Psoas muscle (tissue), 8 donors: ENCODE results near the gene TRMT11. TPM values are rescaled to one million over a fixed set of nuclear protein-coding genes. Genes with fewer than 3 reads are reported as not detected.

Experiments
- ATAC-seq, 4 donors: fragments of 200-7000 bp; cut with Tn5 transposase; one replicate each; pipeline ENCODE4 v1.9.1; 2020; ENCODE audit warnings: moderate library complexity in 3 of 4, mild to moderate bottlenecking in 2 of 4
- DNase-seq, 2 donors: peaks; one replicate each; pipeline ENCODE4 v3.0.0-alpha.2; 2020
- H3K27ac ChIP-seq: fragments of 200-600 bp; one replicate; pipeline ENCODE4 v1.8.0; 2022
- H3K27me3 ChIP-seq, 3 donors: fragments of 200-600 bp in 1 of 3; one replicate each; pipeline versions ENCODE4 v1.6.1 to v1.8.0; 2013 to 2022; ENCODE audit warnings: low read length in 2 of 3, mild to moderate bottlenecking in 2 of 3, moderate library complexity in 1 of 3; ENCODE audit not compliant: insufficient read depth in 3 of 3
- H3K36me3 ChIP-seq, 2 donors: fragments of 200-600 bp in 1 of 2; one replicate each; pipeline versions ENCODE4 v1.6.1 to v1.8.0; 2013 to 2022; ENCODE audit warnings: low read depth in 1 of 2, mild to moderate bottlenecking in 1 of 2, moderate library complexity in 1 of 2; ENCODE audit not compliant: insufficient read depth in 1 of 2
- H3K4me1 ChIP-seq: fragments of 200-600 bp; one replicate; pipeline ENCODE4 v1.8.0; 2022
- H3K4me3 ChIP-seq: fragments of 200-600 bp; one replicate; pipeline ENCODE4 v1.8.0; 2022; ENCODE audit warnings: mild to moderate bottlenecking
- H3K9me3 ChIP-seq: fragments of 200-600 bp; one replicate; pipeline ENCODE4 v1.8.0; 2022
- WGBS, 3 donors: extraction: QIAGEN DNeasy Blood & Tissue Kit; methylation state at CpG; one replicate each; pipeline versions ENCODE4 v1.1.6 to v1.1.7; 2013; 5-methylcytosine and 5-hydroxymethylcytosine counted together
- intact Hi-C, 2 donors: fragments of 100-400 bp; cut with DNase I; formaldehyde crosslinking; loops; one replicate each; pipeline versions ENCODE4 v1.11.0 to v1.14.2; 2022
- long read RNA-seq, 2 donors: library from polyadenylated mRNA; unstranded; transcript quantifications; one replicate each; pipeline ENCODE4 v2.0.0, GENCODE V29; 2021
- polyA plus RNA-seq, 3 donors: library from polyadenylated mRNA; stranded (reverse); fragments of 200-250 nt; gene quantifications; one replicate each; pipeline ENCODE4 v1.2.3, GENCODE V29; 2013
- total RNA-seq, 4 donors: library from RNA; stranded (reverse); fragmentation: NEBNext Ultra II Directional in 2 of 4; extraction: Animal tissue kit (Norgen Biotek cat#: 25700) in 2 of 4; gene quantifications; one replicate each; pipeline versions ENCODE4 v1.2.1 to v1.2.4, GENCODE V29; 2021 to 2023
- TF ChIP-seq, protein P1 (sequence below): fragments of 200-600 bp; IDR thresholded peaks from one replicate; pipeline ENCODE4 v1.8.0; 2022; ENCODE audit warnings: antibody characterized with exemption
- donor health status: healthy with polysubstance abuse.
- donor health status: DM: no; HTN: no; CAD: no; lungs with moderate emphysema.
- donor health status: Bipolar disorder and iron deficiency.
- donor health status: healthy.
- donor health status: DM: yes; HTN: yes; CAD: no.
- donor health status: DM: no; HTN: no; CAD: no.
- donor health status: DM: no; HTN: no; CAD: no.
- donor health status: DM: yes; HTN: yes; CAD: no.

The TRMT11 gene
- total RNA-seq (1 to 10 TPM; 7.1 to 9.3 (median 8.6) TPM), polyA plus RNA-seq (1 to 10 TPM; 4.1 to 7.8 (median 6.2) TPM)
- long read RNA-seq, donor 1, transcript TRMT11-201 (13 exons, 1,565 nt): major isoform, 10 of 13 reads
- long read RNA-seq, donor 1, partial matches to known transcripts: 1 of 13 reads
- long read RNA-seq, donor 1, other reads (novel, unspliced or antisense): 2 of 13 reads
- long read RNA-seq, donor 2, transcript TRMT11-201 (13 exons, 1,565 nt): major isoform, 8 of 14 reads
- long read RNA-seq, donor 2, partial matches to known transcripts: 1 of 14 reads
- long read RNA-seq, donor 2, other reads (novel, unspliced or antisense): 5 of 14 reads

- DNase-seq: peak; percentile 88 to 93
- Histone ChIP-seq H3K4me3 (peak within 1 kb of the TSS; percentile 76), H3K27me3 (no peaks in the 10 kb centered on the region), H3K9me3 (no peaks in the 10 kb centered on the region), H3K36me3 (peaks cover 0 to 5% of the 10 kb centered on the region in 2 donors), H3K27ac (peak within 1 kb of the TSS; percentile 82), H3K4me1 (peaks cover 5% of the 10 kb centered on the region)
- peak; percentile 96 to 100 (median 99) for ATAC-seq
- 1% methylated on average over 52 of the region's 52 CpGs for WGBS, 3 donors
- TF ChIP-seq, protein P1, sequence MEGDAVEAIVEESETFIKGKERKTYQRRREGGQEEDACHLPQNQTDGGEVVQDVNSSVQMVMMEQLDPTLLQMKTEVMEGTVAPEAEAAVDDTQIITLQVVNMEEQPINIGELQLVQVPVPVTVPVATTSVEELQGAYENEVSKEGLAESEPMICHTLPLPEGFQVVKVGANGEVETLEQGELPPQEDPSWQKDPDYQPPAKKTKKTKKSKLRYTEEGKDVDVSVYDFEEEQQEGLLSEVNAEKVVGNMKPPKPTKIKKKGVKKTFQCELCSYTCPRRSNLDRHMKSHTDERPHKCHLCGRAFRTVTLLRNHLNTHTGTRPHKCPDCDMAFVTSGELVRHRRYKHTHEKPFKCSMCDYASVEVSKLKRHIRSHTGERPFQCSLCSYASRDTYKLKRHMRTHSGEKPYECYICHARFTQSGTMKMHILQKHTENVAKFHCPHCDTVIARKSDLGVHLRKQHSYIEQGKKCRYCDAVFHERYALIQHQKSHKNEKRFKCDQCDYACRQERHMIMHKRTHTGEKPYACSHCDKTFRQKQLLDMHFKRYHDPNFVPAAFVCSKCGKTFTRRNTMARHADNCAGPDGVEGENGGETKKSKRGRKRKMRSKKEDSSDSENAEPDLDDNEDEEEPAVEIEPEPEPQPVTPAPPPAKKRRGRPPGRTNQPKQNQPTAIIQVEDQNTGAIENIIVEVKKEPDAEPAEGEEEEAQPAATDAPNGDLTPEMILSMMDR: no peak
- intact Hi-C loops: no loop called here
Measured at GRCh38 chr6:125986301-125987025, at the start of gene TRMT11. TSS of gene TRMT11 (plus strand) at chr6:125986540. CDS start at chr6:125986551, 11 bp downstream.

GRCh38 chr6:125939026-125939425, 47.3 kb upstream of the TRMT11 start:
- no peak for DNase-seq
- 21 to 43% (median 33%) methylated on average over 1 of the region's 1 CpG for WGBS, 3 donors
- Histone ChIP-seq H3K4me3 (no peak overlapping the region), H3K27ac (no peak overlapping the region), H3K27me3 (no peaks in the 10 kb centered on the region), H3K9me3 (no peaks in the 10 kb centered on the region), H3K36me3 (no peaks in the 10 kb centered on the region), H3K4me1 (no peaks in the 10 kb centered on the region)
- intact Hi-C loops: no loop called here
- ATAC-seq: no peak
- TF ChIP-seq, protein P1: no peak

GRCh38 chr6:125939791-125940190, 46.5 kb upstream of the TRMT11 start:
- Histone ChIP-seq H3K4me1 (no peaks in the 10 kb centered on the region), H3K27me3 (no peaks in the 10 kb centered on the region), H3K36me3 (no peaks in the 10 kb centered on the region), H3K4me3 (no peak overlapping the region), H3K27ac (no peak overlapping the region), H3K9me3 (no peaks in the 10 kb centered on the region)
- ATAC-seq: no peak
- intact Hi-C loops: no loop called here
- TF ChIP-seq, protein P1: no peak
- DNase-seq: no peak
- 78 to 87% (median 84%) methylated on average over 2 of the region's 2 CpGs for WGBS, 3 donors

DNA sequence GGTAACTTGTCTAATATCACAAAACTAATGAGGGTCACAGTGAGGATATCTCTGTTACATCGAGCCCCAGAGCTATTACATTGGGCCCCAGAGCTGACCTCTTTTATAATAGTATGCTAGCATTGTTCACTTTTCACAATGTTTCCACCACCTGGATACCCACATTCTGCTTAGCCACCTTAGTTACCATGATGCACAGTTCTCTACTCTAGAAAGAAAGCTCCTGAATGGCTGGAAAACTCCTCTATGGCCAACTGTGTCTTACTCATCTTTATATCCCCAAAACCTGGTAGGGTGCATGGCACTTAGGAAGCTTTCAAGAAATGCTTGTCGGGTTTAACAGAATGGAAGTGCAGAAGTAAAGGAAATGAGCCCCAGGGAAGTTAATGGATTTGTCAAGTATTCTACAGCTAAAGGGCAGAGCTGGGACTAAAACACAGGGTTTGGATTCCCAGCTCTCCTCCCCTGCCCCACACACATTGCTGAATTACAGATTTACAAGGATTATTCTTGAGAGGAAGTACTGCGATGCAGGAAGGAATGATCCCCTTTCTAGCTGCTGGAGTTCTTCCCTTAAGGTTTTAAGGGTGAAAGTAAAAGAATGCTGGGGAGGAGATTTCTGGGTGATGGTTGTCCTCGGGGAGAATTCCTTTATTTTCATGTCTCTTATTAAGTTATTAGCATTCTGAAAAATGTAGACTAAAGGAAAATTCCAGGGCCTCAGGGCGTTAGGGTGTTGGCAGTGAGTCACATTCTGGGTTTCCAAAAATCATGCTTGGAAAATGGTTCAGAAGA, 45.9 kb upstream of the TRMT11 start:
- 54 to 58% (median 54%) methylated on average over 5 of the region's 5 CpGs for WGBS, 3 donors
- H3K36me3 ChIP-seq: no peaks in the 10 kb centered on the region
- intact Hi-C loops: no loop called here
- H3K27ac ChIP-seq: no peak overlapping the region
- no peaks in the 10 kb centered on the region for H3K4me1 ChIP-seq
- H3K27me3 ChIP-seq: no peaks in the 10 kb centered on the region
- no peak for ATAC-seq
- TF ChIP-seq, protein P1: no peak
- no peaks in the 10 kb centered on the region for H3K9me3 ChIP-seq
- no peak for DNase-seq
- no peak overlapping the region for H3K4me3 ChIP-seq
